Nephron progenitor cell (in vitro differentiated cells): Measurements from ENCODE around the gene GPR158.

Source experiments
- DNase-seq: peaks from one replicate; pipeline ENCODE4 v3.0.0; 2021
- H3K27ac Mint-ChIP-seq: 2 replicates; pipeline ENCODE4 v1.8.0; 2021; ENCODE audit warnings: mild to moderate bottlenecking, moderate library complexity, mixed read lengths
- H3K27me3 Mint-ChIP-seq: 2 replicates; pipeline ENCODE4 v1.8.0; 2021; ENCODE audit warnings: mild to moderate bottlenecking, low read depth, mixed read lengths; ENCODE audit not compliant: poor library complexity
- H3K36me3 Mint-ChIP-seq: 2 replicates; pipeline ENCODE4 v1.8.0; 2021; ENCODE audit warnings: low read depth, mixed read lengths
- H3K4me1 Mint-ChIP-seq: 2 replicates; pipeline ENCODE4 v1.8.0; 2021; ENCODE audit warnings: mixed read lengths
- H3K4me3 Mint-ChIP-seq: 2 replicates; pipeline ENCODE4 v1.8.0; 2021; ENCODE audit warnings: mild to moderate bottlenecking, moderate library complexity, mixed read lengths
- H3K9me3 Mint-ChIP-seq: 2 replicates; pipeline ENCODE4 v1.8.0; 2021; ENCODE audit warnings: mild to moderate bottlenecking, moderate library complexity, mixed read lengths
- CTCF ChIP-seq: fragments of 200-600 bp; sonication (generic); IDR thresholded peaks from 2 replicates; pipeline ENCODE4 v1.5.0; 2021; ENCODE audit warnings: antibody characterized with exemption

Gene GPR158

GRCh38 chr10:25547382-25547781, 372.6 kb downstream of the GPR158 start:
- no peak for TF ChIP-seq CTCF
- peaks cover 3% of the 10 kb centered on the region for H3K9me3 Mint-ChIP-seq
- no peak for DNase-seq

GRCh38 chr10:25552283-25552919, 377.6 kb downstream of the GPR158 start:
- peaks cover 15% of the 10 kb centered on the region for H3K4me1 Mint-ChIP-seq
- no peaks in the 10 kb centered on the region for H3K36me3 Mint-ChIP-seq
- no peaks in the 10 kb centered on the region for H3K27me3 Mint-ChIP-seq
- no peak overlapping the region for H3K27ac Mint-ChIP-seq
- DNase-seq, result no peak
- no peaks in the 10 kb centered on the region for H3K9me3 Mint-ChIP-seq
- H3K4me3 Mint-ChIP-seq, result no peak overlapping the region
- TF ChIP-seq CTCF, result no peak

More at GRCh38 chr10:25547382-25547781, 372.6 kb downstream of the GPR158 start:
- Mint-ChIP-seq H3K4me3 (no peak overlapping the region), H3K36me3 (no peaks in the 10 kb centered on the region), H3K27me3 (no peaks in the 10 kb centered on the region), H3K4me1 (peaks cover 6% of the 10 kb centered on the region), H3K27ac (no peak overlapping the region)

- H3K36me3 Mint-ChIP-seq, result no peaks in the 10 kb centered on the region
- H3K4me1 Mint-ChIP-seq, result peaks cover 14% of the 10 kb centered on the region
- no peak overlapping the region for H3K4me3 Mint-ChIP-seq
- no peaks in the 10 kb centered on the region for H3K9me3 Mint-ChIP-seq
- no peak for DNase-seq
- H3K27ac Mint-ChIP-seq, result no peak overlapping the region
- H3K27me3 Mint-ChIP-seq, result peaks cover 4% of the 10 kb centered on the region
- no peak for TF ChIP-seq CTCF
Measured at GRCh38 chr10:25555865-25556264, 381.1 kb downstream of the GPR158 start.

GRCh38 chr10:25556457-25556856, 381.7 kb downstream of the GPR158 start:
- no peaks in the 10 kb centered on the region for H3K36me3 Mint-ChIP-seq
- no peak overlapping the region for H3K27ac Mint-ChIP-seq
- no peak for DNase-seq
- TF ChIP-seq CTCF, result no peak
- H3K4me3 Mint-ChIP-seq, result no peak overlapping the region
- peaks cover 4% of the 10 kb centered on the region for H3K27me3 Mint-ChIP-seq
- H3K9me3 Mint-ChIP-seq, result no peaks in the 10 kb centered on the region
- peaks cover 14% of the 10 kb centered on the region for H3K4me1 Mint-ChIP-seq

GRCh38 chr10:25557136-25557535, 382.3 kb downstream of the GPR158 start:
- no peaks in the 10 kb centered on the region for H3K36me3 Mint-ChIP-seq

More at GRCh38 chr10:25557136-25557535, 382.3 kb downstream of the GPR158 start:
- TF ChIP-seq CTCF, result no peak
- H3K27me3 Mint-ChIP-seq, result peaks cover 4% of the 10 kb centered on the region
- peaks cover 14% of the 10 kb centered on the region for H3K4me1 Mint-ChIP-seq
- no peak overlapping the region for H3K4me3 Mint-ChIP-seq
- no peak for DNase-seq
- H3K27ac Mint-ChIP-seq, result peak overlapping the region; percentile 64
- no peaks in the 10 kb centered on the region for H3K9me3 Mint-ChIP-seq
